EL (cell line): ENCODE results near the gene TMBIM4.
"Not testable (repeated sequence)": the region's sequence is repeated elsewhere in the genome, so short reads cannot be mapped to it uniquely, and the experiment has no call there.

Source experiments
- DNase-seq: peaks from one replicate; pipeline ENCODE4 v3.0.0-alpha.2; 2016

TMBIM4 gene

GRCh38 chr12:66182956-66183355 is 13.2 kb upstream of the TMBIM4 start:
- no peak for DNase-seq

GRCh38 chr12:66176105-66176900 is 6.5 kb upstream of the TMBIM4 start:
- DNase-seq = no peak

- DNase-seq = not testable (repeated sequence)
Measured at GRCh38 chr12:66174391-66175325, 4.9 kb upstream of the TMBIM4 start.

- DNase-seq = no peak
Measured at GRCh38 chr12:66170606-66171005, 810 bp upstream of the TMBIM4 start.

- DNase-seq = no peak
Measured at GRCh38 chr12:66168410-66168809, 1.4 kb downstream of the TMBIM4 start.

GRCh38 chr12:66166561-66166960 is 3.2 kb downstream of the TMBIM4 start:
- no peak for DNase-seq

GRCh38 chr12:66165141-66165540 is 4.7 kb downstream of the TMBIM4 start:
- DNase-seq = no peak

- DNase-seq = no peak
Measured at GRCh38 chr12:66164349-66164821, 5.4 kb downstream of the TMBIM4 start.

GRCh38 chr12:66163289-66163688 is 6.5 kb downstream of the TMBIM4 start:
- no peak for DNase-seq

- no peak for DNase-seq
Measured at GRCh38 chr12:66162701-66163100, 7.1 kb downstream of the TMBIM4 start.

- no peak for DNase-seq
Measured at GRCh38 chr12:66160704-66161103, 9.1 kb downstream of the TMBIM4 start.

GRCh38 chr12:66159123-66159522 is 10.7 kb downstream of the TMBIM4 start:
- no peak for DNase-seq

- DNase-seq = no peak
Measured at GRCh38 chr12:66156654-66157053, 13.1 kb downstream of the TMBIM4 start.

GRCh38 chr12:66154776-66155175 is 15.0 kb downstream of the TMBIM4 start:
- no peak for DNase-seq

- DNase-seq = no peak
Measured at GRCh38 chr12:66152732-66153131, 17.1 kb downstream of the TMBIM4 start.

- no peak for DNase-seq
Measured at GRCh38 chr12:66149702-66150398, 19.9 kb downstream of the TMBIM4 start.

- peak; percentile 79 for DNase-seq
Measured at GRCh38 chr12:66144791-66145754, 24.7 kb downstream of the TMBIM4 start.

GRCh38 chr12:66143868-66144267 is 25.9 kb downstream of the TMBIM4 start:
- no peak for DNase-seq

GRCh38 chr12:66142826-66143225 is 27.0 kb downstream of the TMBIM4 start:
- DNase-seq = no peak

GRCh38 chr12:66141299-66141698 is 28.5 kb downstream of the TMBIM4 start:
- no peak for DNase-seq

GRCh38 chr12:66140731-66141130 is 29.1 kb downstream of the TMBIM4 start:
- DNase-seq = no peak

- DNase-seq = no peak
Measured at GRCh38 chr12:66139328-66139727, 30.5 kb downstream of the TMBIM4 start.
